ENCODE results near the gene MIER1. TPM values are rescaled to one million over a fixed set of nuclear protein-coding genes. Genes with fewer than 3 reads are reported as not detected.
A peak's percentile ranks its signal among the peaks of the same experiment; 100 is the strongest.

MIER1 gene
- total and polyA plus RNA-seq, 9 of the 15 experiments (the other 6 are each of a cell fraction or from before 2014, with no cell fraction given), result 13.9 to 34.8 (median 21.5) TPM

DNA sequence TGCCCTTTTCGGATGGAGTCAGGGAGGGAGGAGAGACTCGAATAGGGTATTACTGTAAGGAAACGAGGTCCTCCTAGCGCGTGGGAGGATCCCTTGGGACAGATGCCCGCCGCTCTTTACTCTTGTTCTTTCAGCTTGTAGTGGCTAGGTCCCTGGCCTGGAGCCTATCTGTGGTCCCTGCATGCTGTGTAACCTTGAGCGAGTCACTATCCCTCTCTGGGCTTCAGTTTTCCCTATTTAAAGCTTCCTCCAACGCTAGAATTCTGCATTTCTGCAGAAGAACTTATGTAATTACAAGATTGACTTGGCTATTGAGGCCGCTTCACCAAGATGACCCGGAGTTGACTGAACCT is 744 bp downstream of the MIER1 start (continued):
- TF ChIP-seq, protein P1, sequence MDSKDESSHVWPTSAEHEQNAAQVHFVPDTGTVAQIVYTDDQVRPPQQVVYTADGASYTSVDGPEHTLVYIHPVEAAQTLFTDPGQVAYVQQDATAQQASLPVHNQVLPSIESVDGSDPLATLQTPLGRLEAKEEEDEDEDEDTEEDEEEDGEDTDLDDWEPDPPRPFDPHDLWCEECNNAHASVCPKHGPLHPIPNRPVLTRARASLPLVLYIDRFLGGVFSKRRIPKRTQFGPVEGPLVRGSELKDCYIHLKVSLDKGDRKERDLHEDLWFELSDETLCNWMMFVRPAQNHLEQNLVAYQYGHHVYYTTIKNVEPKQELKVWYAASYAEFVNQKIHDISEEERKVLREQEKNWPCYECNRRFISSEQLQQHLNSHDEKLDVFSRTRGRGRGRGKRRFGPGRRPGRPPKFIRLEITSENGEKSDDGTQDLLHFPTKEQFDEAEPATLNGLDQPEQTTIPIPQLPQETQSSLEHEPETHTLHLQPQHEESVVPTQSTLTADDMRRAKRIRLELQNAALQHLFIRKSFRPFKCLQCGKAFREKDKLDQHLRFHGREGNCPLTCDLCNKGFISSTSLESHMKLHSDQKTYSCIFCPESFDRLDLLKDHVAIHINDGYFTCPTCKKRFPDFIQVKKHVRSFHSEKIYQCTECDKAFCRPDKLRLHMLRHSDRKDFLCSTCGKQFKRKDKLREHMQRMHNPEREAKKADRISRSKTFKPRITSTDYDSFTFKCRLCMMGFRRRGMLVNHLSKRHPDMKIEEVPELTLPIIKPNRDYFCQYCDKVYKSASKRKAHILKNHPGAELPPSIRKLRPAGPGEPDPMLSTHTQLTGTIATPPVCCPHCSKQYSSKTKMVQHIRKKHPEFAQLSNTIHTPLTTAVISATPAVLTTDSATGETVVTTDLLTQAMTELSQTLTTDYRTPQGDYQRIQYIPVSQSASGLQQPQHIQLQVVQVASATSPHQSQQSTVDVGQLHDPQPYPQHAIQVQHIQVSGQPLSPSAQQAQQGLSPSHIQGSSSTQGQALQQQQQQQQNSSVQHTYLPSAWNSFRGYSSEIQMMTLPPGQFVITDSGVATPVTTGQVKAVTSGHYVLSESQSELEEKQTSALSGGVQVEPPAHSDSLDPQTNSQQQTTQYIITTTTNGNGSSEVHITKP (IDR thresholded peaks at IDR 0.05; ENCODE audit: partially characterized antibody), result no peak
- TF ChIP-seq, protein P2, sequence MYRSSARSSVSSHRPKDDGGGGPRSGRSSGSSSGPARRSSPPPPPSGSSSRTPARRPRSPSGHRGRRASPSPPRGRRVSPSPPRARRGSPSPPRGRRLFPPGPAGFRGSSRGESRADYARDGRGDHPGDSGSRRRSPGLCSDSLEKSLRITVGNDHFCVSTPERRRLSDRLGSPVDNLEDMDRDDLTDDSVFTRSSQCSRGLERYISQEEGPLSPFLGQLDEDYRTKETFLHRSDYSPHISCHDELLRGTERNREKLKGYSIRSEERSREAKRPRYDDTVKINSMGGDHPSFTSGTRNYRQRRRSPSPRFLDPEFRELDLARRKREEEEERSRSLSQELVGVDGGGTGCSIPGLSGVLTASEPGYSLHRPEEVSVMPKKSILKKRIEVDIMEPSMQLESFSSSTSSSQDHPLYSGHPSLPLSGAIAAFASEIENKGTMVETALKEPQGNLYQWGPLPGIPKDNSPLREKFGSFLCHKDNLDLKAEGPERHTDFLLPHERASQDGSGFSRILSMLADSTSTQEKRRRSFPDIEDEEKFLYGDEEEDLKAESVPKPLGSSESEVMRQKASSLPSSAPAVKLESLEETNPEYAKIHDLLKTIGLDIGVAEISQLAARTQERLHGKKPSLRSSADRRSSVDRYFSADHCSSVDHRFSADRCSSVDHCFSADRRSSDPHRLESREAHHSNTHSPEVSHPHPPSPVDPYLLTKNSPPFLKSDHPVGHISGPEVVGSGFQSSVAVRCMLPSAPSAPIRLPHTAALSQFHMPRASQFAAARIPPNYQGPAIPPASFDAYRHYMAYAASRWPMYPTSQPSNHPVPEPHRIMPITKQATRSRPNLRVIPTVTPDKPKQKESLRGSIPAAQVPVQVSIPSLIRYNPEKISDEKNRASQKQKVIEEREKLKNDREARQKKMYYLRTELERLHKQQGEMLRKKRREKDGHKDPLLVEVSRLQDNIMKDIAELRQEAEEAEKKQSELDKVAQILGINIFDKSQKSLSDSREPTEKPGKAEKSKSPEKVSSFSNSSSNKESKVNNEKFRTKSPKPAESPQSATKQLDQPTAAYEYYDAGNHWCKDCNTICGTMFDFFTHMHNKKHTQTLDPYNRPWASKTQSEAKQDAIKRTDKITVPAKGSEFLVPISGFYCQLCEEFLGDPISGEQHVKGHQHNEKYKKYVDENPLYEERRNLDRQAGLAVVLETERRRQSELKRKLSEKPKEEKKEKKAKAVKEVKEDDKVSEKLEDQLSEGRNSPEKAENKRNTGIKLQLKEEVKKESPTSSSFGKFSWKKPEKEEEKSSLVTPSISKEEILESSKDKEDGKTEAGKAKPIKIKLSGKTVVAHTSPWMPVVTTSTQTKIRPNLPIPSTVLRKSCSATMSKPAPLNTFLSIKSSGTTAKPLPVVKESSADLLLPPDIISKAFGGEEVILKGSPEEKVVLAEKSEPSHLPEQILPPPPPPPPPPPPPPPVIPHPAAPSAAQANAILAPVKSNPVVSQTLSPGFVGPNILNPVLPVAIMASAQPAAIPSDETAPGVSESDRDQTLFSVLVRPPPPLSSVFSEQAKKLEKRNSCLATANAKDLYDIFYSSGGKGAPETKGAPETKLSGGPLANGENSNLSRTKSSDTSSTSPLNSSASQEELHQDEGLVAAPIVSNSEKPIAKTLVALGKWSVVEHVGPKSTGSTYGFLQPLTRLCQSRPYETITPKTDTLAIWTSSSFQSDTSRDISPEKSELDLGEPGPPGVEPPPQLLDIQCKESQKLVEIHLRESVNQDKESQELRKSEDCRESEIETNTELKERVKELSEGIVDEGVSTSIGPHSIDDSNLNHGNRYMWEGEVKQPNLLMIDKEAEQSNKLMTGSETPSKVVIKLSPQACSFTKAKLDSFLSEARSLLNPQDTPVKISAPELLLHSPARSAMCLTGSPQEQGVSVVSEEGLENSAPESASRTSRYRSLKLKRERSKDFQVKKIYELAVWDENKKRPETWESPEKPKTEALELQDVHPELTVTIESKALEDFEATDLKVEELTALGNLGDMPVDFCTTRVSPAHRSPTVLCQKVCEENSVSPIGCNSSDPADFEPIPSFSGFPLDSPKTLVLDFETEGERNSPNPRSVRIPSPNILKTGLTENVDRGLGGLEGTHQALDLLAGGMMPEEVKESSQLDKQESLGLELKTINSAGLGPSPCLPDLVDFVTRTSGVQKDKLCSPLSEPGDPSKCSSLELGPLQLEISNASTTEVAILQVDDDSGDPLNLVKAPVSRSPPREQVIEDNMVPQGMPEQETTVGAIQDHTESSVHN (IDR thresholded peaks at IDR 0.05; ENCODE audit: borderline replicate concordance in 1 of 2, low read depth in 1 of 2), result no peak
- peak; percentile 55 for TF ChIP-seq CHD4 (IDR thresholded peaks at IDR 0.05; ENCODE audit: insufficient read depth, insufficient replicate concordance, low read depth, low read length, poor library complexity, severe bottlenecking)
- TF ChIP-seq PRPF4 (IDR thresholded peaks at IDR 0.05; ENCODE audit: insufficient read depth, low read depth, low read length, poor library complexity, severe bottlenecking), result no peak
- TF ChIP-seq CREB1 (IDR thresholded peaks at IDR 0.05), result no peak
- 0 out of 2 replicates have a peak, but pooled peaks have one; percentile 0 for TF ChIP-seq CREB1 (CRISPR knock-in tag; IDR thresholded peaks at IDR 0.05)
- TF ChIP-seq SNIP1 (IDR thresholded peaks at IDR 0.05; ENCODE audit: low read depth), result no peak
- no peak for TF ChIP-seq ESRRB (CRISPR knock-in tag; IDR thresholded peaks at IDR 0.05; ENCODE audit: borderline replicate concordance)
- TF ChIP-seq BRCA1 (IDR thresholded peaks at IDR 0.05), result no peak
- no peak for TF ChIP-seq BRCA1 (CRISPR knock-in tag; IDR thresholded peaks at IDR 0.05)
- TF ChIP-seq, protein P3, sequence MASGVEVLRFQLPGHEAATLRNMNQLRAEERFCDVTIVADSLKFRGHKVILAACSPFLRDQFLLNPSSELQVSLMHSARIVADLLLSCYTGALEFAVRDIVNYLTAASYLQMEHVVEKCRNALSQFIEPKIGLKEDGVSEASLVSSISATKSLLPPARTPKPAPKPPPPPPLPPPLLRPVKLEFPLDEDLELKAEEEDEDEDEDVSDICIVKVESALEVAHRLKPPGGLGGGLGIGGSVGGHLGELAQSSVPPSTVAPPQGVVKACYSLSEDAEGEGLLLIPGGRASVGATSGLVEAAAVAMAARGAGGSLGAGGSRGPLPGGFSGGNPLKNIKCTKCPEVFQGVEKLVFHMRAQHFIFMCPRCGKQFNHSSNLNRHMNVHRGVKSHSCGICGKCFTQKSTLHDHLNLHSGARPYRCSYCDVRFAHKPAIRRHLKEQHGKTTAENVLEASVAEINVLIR (CRISPR knock-in tag; IDR thresholded peaks at IDR 0.05), result no peak
- no peak for TF ChIP-seq SRSF1 (IDR thresholded peaks at IDR 0.05; ENCODE audit: low read depth, low read length)
- no peak for TF ChIP-seq ZNF384 (IDR thresholded peaks at IDR 0.05; ENCODE audit: low read depth, low read length)
- no peak for TF ChIP-seq TAF7 (tag; IDR thresholded peaks at IDR 0.05)

All from K562 (cell line).